ENCODE data around the gene KSR2.

The KSR2 gene

DNA sequence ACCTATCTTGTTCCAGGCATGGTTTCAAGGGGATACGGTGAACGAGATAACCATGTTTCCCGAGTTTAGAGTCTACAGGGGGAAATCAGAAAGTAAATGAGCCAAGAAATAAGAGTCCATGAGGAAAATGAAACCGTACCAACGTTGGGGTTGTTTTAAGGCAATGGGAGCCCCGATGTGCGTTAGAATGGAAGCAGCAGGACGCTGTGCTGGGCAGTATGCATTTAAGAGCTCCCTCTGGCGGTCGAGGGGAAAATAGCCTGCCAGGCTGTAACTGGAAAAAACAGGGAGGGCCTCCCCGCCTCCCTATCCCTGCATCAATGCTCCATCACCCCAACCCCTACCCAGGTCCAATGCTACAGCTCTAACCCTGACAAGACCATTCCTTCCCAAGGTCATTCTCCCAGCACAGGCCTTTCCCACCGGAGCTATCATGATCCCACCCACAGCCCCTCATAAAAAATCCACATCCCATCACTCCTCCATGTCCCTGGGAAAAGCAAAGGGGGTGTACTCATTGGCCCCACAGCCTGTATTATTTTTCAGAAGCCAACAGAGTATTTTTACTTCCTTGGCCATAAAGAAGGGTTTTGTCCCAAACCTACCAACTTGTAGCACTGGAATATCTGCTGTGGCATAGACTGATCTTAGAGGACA, 381.0 kb downstream of the KSR2 start:
- H3K9me3 ChIP-seq (ENCODE audit: control insufficient read depth, low read length), result no peaks in the 10 kb centered on the region
- H3K27ac ChIP-seq (ENCODE audit: low read depth, low read length, severe bottlenecking), result no peak overlapping the region
- WGBS, 2 experiments (ENCODE audit: insufficient coverage in 2 of 2), result 31 to 41% methylated on average over 10 to 11 of the region's 12 CpGs
- H3K4me3 ChIP-seq (ENCODE audit: extremely low read depth, insufficient read depth, low read length, poor library complexity, severe bottlenecking), result no peak overlapping the region
- peaks cover 4% of the 10 kb centered on the region for H3K4me1 ChIP-seq (ENCODE audit: control insufficient read depth, insufficient read depth, low read length, poor library complexity, severe bottlenecking)
- H3K36me3 ChIP-seq (ENCODE audit: control insufficient read depth, insufficient read depth, low read length), result no peaks in the 10 kb centered on the region

DNA sequence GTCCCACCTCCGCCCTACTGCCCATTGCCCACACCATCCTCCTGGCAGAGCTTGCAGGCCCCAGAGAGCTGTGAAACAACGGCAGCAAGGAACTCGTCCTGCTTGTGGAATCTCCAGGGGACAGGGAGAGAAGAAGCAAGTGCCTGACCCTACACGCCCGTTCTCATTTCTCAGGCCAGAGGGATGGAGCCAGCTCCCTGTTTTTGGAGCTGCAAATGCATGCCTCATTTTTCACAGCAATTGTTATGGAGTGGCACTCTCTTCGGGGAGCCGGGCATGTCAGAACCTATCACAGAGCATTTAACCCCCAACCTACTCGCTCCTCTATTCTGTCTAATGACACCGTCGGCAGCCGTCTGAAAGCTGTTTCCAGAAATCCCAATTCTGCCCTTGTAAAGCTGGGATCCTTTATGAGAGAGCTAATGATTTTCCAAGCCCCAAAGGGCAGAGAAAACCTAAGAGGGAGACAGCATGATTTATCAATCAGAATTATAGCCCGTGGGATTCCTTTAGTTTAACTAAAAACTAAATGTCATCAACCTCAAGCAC, 385.0 kb downstream of the KSR2 start:
- 31 to 33% methylated on average over 8 to 11 of the region's 12 CpGs for WGBS, 2 experiments (ENCODE audit: insufficient coverage in 2 of 2)
- Histone ChIP-seq H3K4me3 (ENCODE audit: extremely low read depth, insufficient read depth, low read length, poor library complexity, severe bottlenecking) (no peak overlapping the region), H3K9me3 (ENCODE audit: control insufficient read depth, low read length) (no peaks in the 10 kb centered on the region), H3K4me1 (ENCODE audit: control insufficient read depth, insufficient read depth, low read length, poor library complexity, severe bottlenecking) (peaks cover 4% of the 10 kb centered on the region), H3K27ac (ENCODE audit: low read depth, low read length, severe bottlenecking) (no peak overlapping the region), H3K36me3 (ENCODE audit: control insufficient read depth, insufficient read depth, low read length) (no peaks in the 10 kb centered on the region)

DNA sequence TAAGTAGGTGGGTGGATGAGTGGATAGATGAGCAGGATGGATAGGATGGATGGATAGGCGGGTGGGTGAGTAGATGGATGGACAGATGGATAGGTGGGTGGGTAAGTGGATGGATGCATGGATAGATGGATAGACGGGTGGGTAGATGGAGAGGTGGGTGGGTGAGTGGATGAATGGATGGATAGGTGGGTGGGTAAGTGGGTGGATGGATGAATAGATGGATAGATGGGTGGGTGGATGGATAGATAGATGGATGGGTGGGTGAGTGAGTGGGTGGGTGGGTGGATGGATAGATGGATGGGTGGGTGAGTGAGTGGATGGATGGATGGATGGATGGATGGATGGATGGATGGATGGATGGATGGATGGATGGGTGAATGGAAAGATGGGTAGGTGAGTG, 385.7 kb downstream of the KSR2 start:
- WGBS, 2 experiments (ENCODE audit: insufficient coverage in 2 of 2), result 90 to 94% methylated on average over 2 of the region's 2 CpGs
- Histone ChIP-seq H3K4me3 (ENCODE audit: extremely low read depth, insufficient read depth, low read length, poor library complexity, severe bottlenecking) (no peak overlapping the region), H3K36me3 (ENCODE audit: control insufficient read depth, insufficient read depth, low read length) (no peaks in the 10 kb centered on the region), H3K4me1 (ENCODE audit: control insufficient read depth, insufficient read depth, low read length, poor library complexity, severe bottlenecking) (peaks cover 4% of the 10 kb centered on the region), H3K27ac (ENCODE audit: low read depth, low read length, severe bottlenecking) (no peak overlapping the region), H3K9me3 (ENCODE audit: control insufficient read depth, low read length) (no peaks in the 10 kb centered on the region)

DNA sequence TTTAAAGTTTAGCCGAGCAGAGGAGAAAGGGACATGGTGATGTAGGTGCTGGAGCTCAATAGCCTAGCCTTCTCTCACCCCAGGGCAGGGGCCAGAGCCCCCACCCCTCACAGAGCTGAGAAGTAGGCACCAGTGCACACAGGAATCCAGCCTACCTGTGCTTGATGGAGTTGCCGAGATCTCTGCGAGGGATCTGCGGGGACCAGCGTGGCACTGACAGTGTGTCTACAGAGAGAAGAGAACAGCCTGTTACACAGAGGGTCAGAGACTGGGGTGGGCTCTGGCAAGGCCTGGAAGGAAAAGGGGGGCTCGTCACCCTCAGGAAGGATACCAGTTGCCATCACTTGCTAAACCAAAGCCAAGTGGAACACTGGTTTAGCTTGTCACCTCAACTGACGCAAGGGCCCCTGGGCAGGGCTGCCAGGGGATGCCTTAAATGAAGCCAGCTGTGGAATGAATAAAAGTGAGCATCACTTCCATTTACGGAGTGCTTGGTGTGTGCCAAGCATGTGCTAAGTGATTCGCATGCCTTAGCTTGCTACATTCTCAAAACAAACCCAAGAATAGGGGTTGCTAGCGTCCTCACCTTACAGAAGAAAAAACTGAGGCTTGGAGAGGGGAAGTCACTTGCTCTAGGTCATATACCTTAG, 386.5 kb downstream of the KSR2 start:
- H3K27ac ChIP-seq (ENCODE audit: low read depth, low read length, severe bottlenecking), result no peak overlapping the region
- no peak overlapping the region for H3K4me3 ChIP-seq (ENCODE audit: extremely low read depth, insufficient read depth, low read length, poor library complexity, severe bottlenecking)
- WGBS, 2 experiments (ENCODE audit: insufficient coverage in 2 of 2), result 83 to 92% methylated on average over 7 to 8 of the region's 10 CpGs
- H3K36me3 ChIP-seq (ENCODE audit: control insufficient read depth, insufficient read depth, low read length), result no peaks in the 10 kb centered on the region
- H3K4me1 ChIP-seq (ENCODE audit: control insufficient read depth, insufficient read depth, low read length, poor library complexity, severe bottlenecking), result peaks cover 4% of the 10 kb centered on the region
- no peaks in the 10 kb centered on the region for H3K9me3 ChIP-seq (ENCODE audit: control insufficient read depth, low read length)

DNA sequence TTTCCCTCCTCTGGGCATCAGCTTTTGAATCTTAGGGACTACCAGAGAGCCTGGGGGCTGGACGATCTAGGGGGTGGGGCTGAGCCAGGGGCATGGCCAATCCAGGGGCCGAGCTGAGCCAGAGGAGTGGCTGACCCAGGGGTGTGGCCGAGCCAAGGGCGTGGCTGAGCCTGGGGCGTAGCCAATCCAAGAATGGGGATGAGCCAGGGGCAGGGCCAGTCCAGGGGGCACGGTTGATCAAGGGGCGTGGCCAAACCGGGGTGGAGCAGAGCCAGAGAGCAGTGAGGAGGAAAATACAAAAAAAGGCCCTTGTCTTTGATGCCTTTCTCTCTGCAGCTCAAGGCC, 388.1 kb downstream of the KSR2 start:
- Histone ChIP-seq H3K36me3 (ENCODE audit: control insufficient read depth, insufficient read depth, low read length) (no peaks in the 10 kb centered on the region), H3K4me1 (ENCODE audit: control insufficient read depth, insufficient read depth, low read length, poor library complexity, severe bottlenecking) (peaks cover 4% of the 10 kb centered on the region), H3K4me3 (ENCODE audit: extremely low read depth, insufficient read depth, low read length, poor library complexity, severe bottlenecking) (no peak overlapping the region), H3K27ac (ENCODE audit: low read depth, low read length, severe bottlenecking) (no peak overlapping the region), H3K9me3 (ENCODE audit: control insufficient read depth, low read length) (no peaks in the 10 kb centered on the region)
- 27 to 40% methylated on average over 7 to 8 of the region's 8 CpGs for WGBS, 2 experiments (ENCODE audit: insufficient coverage in 2 of 2)

DNA sequence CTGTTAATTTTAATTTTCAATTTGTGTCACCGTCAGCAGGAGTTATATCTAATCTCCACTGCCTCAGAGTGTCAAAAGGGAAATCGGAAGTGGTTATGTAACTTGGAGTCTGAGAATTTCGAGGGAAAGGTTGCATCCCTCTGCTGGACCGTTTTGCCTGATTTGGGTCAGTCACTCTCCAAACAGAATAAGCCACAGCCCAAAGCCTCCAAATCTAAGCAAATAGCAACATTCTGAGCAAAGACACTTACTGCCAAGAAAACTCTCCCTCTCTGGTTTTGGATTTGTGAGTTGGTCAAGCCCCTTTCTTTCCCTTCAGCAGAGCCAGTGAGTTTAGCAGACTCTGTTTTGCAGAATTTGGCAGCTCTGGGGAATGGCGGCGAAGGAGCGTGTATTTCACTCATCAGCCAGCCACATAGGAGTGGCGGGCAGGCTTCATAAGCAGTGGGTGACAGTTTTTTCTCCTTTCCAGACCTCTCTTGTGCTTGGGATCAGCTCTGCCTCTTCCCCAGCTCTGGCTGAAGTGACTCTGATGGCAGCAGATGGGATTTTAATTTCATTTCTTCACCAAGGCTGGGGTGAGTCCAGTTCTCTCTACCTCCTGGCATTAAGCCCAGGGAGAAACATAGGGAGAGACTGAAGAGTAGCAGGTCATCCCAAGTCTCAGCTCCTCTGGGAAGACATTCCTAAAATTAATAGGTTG, 388.6 kb downstream of the KSR2 start:
- no peaks in the 10 kb centered on the region for H3K9me3 ChIP-seq (ENCODE audit: control insufficient read depth, low read length)
- 80 to 92% methylated on average over 3 to 4 of the region's 8 CpGs for WGBS, 2 experiments (ENCODE audit: insufficient coverage in 2 of 2)
- H3K4me1 ChIP-seq (ENCODE audit: control insufficient read depth, insufficient read depth, low read length, poor library complexity, severe bottlenecking), result peaks cover 4% of the 10 kb centered on the region
- H3K36me3 ChIP-seq (ENCODE audit: control insufficient read depth, insufficient read depth, low read length), result no peaks in the 10 kb centered on the region
- no peak overlapping the region for H3K4me3 ChIP-seq (ENCODE audit: extremely low read depth, insufficient read depth, low read length, poor library complexity, severe bottlenecking)
- H3K27ac ChIP-seq (ENCODE audit: low read depth, low read length, severe bottlenecking), result no peak overlapping the region

DNA sequence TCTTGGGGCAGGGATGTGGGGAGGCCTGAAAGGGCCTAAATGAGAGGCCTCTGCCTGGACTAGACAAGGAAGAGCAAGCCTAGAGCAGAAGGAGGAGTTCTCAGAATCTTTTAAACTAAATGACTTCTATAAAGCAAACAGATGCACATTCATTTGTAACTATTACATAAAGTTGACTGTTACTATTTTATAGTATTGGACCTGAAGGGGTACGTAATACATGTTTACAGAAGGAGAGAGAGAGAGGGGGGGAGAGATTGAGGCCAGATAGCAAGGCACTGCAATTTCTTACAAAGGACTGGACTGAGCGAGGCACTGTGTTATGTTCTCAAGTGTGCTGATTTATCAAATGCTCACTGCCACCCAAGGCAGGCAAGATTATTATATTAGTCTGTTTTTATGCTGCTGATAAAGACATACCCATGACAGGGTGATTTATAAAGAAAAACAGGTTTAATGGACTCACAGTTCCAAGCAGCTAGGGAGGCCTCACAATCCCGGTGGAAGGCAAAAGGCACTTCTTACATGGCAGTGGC, 391.6 kb downstream of the KSR2 start:
- Histone ChIP-seq H3K4me3 (ENCODE audit: extremely low read depth, insufficient read depth, low read length, poor library complexity, severe bottlenecking) (no peak overlapping the region), H3K9me3 (ENCODE audit: control insufficient read depth, low read length) (no peaks in the 10 kb centered on the region), H3K4me1 (ENCODE audit: control insufficient read depth, insufficient read depth, low read length, poor library complexity, severe bottlenecking) (no peaks in the 10 kb centered on the region), H3K36me3 (ENCODE audit: control insufficient read depth, insufficient read depth, low read length) (no peaks in the 10 kb centered on the region), H3K27ac (ENCODE audit: low read depth, low read length, severe bottlenecking) (no peak overlapping the region)
- WGBS, 2 experiments (ENCODE audit: insufficient coverage in 2 of 2), result 79 to 87% methylated on average over 2 to 3 of the region's 3 CpGs

DNA sequence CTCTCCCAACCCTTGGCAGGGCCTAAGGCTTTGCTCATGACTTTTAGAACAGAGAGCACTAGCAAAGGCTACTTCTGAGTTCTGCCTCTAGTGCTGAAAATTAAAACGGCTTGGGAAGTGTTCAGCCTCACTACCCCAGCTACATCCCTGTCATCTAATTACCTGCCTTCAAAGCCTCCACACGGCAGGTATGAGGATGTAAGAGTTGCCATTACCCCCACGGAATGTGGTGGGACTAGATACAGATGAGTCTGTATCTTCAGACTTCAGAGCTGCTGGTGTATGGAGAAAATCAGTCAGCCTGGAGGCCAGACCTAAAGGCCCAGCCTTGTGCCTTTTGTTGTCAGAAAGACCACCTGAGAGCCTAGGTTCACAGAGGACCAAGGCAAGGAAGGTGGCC, 392.7 kb downstream of the KSR2 start:
- Histone ChIP-seq H3K4me3 (ENCODE audit: extremely low read depth, insufficient read depth, low read length, poor library complexity, severe bottlenecking) (no peak overlapping the region), H3K27ac (ENCODE audit: low read depth, low read length, severe bottlenecking) (no peak overlapping the region), H3K36me3 (ENCODE audit: control insufficient read depth, insufficient read depth, low read length) (no peaks in the 10 kb centered on the region), H3K4me1 (ENCODE audit: control insufficient read depth, insufficient read depth, low read length, poor library complexity, severe bottlenecking) (no peaks in the 10 kb centered on the region), H3K9me3 (ENCODE audit: control insufficient read depth, low read length) (no peaks in the 10 kb centered on the region)
- WGBS, 2 experiments (ENCODE audit: insufficient coverage in 2 of 2), result 80 to 100% methylated on average over 1 to 2 of the region's 3 CpGs

DNA sequence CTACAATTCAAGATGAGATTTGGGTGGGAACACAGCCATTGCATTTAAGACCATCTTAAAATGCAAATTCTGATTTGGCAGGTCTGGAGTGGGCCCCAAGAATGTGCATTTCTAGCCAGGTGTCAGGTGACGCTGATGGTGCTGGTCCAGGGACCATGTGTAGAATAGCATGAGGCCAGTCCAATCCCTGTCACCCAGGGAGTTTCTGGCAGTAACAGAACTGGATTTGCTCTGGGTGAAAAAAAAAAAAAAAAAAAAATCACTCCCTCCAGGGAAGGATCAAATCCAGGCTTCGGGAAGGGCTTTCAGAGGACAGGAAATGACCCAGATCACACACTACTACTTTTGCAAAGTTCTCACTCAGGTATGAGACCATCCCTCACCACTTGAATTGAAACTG, 394.1 kb downstream of the KSR2 start:
- Histone ChIP-seq H3K9me3 (ENCODE audit: control insufficient read depth, low read length) (no peaks in the 10 kb centered on the region), H3K4me3 (ENCODE audit: extremely low read depth, insufficient read depth, low read length, poor library complexity, severe bottlenecking) (no peak overlapping the region), H3K36me3 (ENCODE audit: control insufficient read depth, insufficient read depth, low read length) (no peaks in the 10 kb centered on the region), H3K27ac (ENCODE audit: low read depth, low read length, severe bottlenecking) (no peak overlapping the region), H3K4me1 (ENCODE audit: control insufficient read depth, insufficient read depth, low read length, poor library complexity, severe bottlenecking) (no peaks in the 10 kb centered on the region)
- 80 to 92% methylated on average over 2 of the region's 2 CpGs for WGBS, 2 experiments (ENCODE audit: insufficient coverage in 2 of 2)

DNA sequence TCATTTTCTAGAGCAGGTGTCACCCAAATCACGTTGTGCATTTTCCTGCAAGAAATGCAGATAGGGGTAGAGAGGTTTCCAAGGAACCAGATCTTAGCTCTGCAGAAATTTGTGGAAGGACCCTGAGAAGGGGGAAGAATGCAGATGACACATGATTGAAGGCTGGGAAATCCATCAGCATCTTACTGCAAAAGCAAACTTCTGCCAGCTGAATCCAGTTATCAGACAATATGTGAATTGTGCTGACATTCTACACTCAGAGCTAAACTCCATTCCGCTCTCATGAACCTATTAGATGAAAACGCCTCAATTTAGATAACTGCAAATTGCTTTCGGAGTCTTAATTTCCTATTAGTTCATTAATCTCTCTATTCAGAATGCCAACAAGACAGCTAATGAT, 396.0 kb downstream of the KSR2 start:
- no peaks in the 10 kb centered on the region for H3K4me1 ChIP-seq (ENCODE audit: control insufficient read depth, insufficient read depth, low read length, poor library complexity, severe bottlenecking)
- WGBS, 2 experiments (ENCODE audit: insufficient coverage in 2 of 2), result 83 to 92% methylated on average over 1 to 2 of the region's 4 CpGs
- no peak overlapping the region for H3K27ac ChIP-seq (ENCODE audit: low read depth, low read length, severe bottlenecking)
- no peaks in the 10 kb centered on the region for H3K36me3 ChIP-seq (ENCODE audit: control insufficient read depth, insufficient read depth, low read length)
- no peaks in the 10 kb centered on the region for H3K9me3 ChIP-seq (ENCODE audit: control insufficient read depth, low read length)
- H3K4me3 ChIP-seq (ENCODE audit: extremely low read depth, insufficient read depth, low read length, poor library complexity, severe bottlenecking), result no peak overlapping the region
